ENCODE results near the gene SMARCA4.
A peak's percentile ranks its signal among the peaks of the same experiment; 100 is the strongest.

SMARCA4 gene

DNA sequence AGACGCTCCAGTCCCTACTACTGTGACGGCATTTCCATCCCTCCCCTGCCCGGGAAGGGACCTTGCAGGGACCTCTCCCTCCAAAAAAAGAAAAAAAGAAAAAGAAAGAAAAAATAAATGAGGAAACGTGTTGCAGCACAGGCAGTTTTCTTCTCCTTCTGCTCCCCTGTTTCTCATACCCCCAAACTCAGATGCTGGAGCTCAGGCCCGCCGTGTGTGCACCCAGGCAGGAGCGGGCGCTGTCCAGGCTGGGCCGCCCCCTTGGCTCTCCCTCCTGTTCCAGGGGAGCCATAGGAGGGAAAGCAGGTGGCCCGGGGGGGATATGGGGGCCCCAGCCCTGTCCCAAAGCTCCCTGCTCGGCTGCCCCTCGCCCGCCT lies 38.2 kb upstream of the SMARCA4 start:
- H3K4me3 ChIP-seq (ENCODE audit: low read depth, low read length) = no peak overlapping the region
- no peak for DNase-seq (ENCODE audit: low read depth)
- TF ChIP-seq, protein P1, sequence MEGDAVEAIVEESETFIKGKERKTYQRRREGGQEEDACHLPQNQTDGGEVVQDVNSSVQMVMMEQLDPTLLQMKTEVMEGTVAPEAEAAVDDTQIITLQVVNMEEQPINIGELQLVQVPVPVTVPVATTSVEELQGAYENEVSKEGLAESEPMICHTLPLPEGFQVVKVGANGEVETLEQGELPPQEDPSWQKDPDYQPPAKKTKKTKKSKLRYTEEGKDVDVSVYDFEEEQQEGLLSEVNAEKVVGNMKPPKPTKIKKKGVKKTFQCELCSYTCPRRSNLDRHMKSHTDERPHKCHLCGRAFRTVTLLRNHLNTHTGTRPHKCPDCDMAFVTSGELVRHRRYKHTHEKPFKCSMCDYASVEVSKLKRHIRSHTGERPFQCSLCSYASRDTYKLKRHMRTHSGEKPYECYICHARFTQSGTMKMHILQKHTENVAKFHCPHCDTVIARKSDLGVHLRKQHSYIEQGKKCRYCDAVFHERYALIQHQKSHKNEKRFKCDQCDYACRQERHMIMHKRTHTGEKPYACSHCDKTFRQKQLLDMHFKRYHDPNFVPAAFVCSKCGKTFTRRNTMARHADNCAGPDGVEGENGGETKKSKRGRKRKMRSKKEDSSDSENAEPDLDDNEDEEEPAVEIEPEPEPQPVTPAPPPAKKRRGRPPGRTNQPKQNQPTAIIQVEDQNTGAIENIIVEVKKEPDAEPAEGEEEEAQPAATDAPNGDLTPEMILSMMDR (conservative IDR thresholded peaks at IDR 0.05; ENCODE audit: low read depth, low read length) = no peak

DNA sequence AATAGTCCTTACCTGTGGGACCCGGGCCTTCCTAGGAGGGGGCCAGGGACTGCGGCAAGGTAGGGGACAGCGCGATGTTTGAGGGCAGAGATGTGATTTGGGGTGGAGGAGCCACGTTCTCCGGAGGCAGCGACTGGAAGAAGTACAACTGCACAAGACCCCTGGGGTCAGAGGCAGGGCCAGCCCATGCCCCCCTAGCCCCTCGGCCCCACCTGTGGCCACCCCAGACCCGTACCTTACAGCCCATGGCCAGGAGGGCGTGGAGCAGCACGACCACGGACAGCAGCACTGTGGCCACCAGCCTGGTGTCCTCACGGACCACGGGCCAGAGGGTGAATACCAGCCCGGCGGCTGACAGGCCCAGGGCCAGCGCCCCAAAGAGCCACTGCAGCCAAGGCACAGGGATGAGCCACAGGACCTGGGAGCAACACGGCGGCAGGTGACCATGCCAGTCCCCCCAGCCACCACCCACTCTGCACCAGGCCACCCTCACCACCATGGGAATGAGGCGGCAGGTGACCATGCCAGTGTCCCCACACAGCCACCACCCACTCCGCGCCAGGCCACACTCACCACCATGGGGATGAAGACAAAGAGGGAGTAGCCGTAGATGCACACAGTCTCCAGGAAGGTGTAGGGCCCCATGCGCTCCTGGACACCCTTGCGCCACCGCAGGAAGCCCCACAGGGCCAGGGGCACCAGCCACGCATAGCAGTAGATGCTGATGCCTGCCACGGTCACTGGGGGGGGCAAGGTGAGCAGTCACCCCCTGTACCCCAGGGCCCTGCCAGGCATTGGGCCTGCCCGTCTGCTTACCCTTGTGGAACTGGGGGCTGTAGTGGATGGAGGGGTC lies 37.3 kb upstream of the SMARCA4 start:
- no peak overlapping the region for H3K4me3 ChIP-seq (ENCODE audit: low read depth, low read length)
- no peak for DNase-seq (ENCODE audit: low read depth)
- TF ChIP-seq, protein P1 (conservative IDR thresholded peaks at IDR 0.05; ENCODE audit: low read depth, low read length) = no peak

DNA sequence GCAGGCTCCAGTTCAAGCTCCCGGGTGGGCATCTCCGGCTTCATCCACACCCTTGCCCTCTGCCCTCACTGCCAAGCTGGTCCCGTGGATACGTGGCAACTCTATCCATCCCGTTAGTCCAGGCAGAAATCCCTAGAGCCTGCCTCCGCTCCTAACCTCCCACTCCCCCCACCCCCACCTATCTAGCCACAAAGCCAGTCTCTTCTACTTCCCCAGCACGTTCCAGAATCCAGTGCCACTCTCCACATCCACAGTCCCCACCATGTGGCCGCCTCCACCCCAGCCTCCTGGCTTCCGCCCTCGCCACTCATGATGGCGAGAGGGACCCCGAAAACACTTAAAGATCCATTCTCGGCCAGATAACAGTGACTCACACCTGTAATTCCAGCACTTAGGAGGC lies 36.2 kb upstream of the SMARCA4 start:
- no peak for DNase-seq (ENCODE audit: low read depth)
- H3K4me3 ChIP-seq (ENCODE audit: low read depth, low read length) = no peak overlapping the region
- TF ChIP-seq, protein P1 (conservative IDR thresholded peaks at IDR 0.05; ENCODE audit: low read depth, low read length) = no peak

- peak overlapping the region; percentile 91 for H3K4me3 ChIP-seq (ENCODE audit: low read depth, low read length)
- DNase-seq (ENCODE audit: low read depth) = no peak
- TF ChIP-seq, protein P1 (conservative IDR thresholded peaks at IDR 0.05; ENCODE audit: low read depth, low read length) = no peak
These were observed 32.9 kb upstream of the SMARCA4 start for GRCh38 chr19:10927730-10928562.

DNA sequence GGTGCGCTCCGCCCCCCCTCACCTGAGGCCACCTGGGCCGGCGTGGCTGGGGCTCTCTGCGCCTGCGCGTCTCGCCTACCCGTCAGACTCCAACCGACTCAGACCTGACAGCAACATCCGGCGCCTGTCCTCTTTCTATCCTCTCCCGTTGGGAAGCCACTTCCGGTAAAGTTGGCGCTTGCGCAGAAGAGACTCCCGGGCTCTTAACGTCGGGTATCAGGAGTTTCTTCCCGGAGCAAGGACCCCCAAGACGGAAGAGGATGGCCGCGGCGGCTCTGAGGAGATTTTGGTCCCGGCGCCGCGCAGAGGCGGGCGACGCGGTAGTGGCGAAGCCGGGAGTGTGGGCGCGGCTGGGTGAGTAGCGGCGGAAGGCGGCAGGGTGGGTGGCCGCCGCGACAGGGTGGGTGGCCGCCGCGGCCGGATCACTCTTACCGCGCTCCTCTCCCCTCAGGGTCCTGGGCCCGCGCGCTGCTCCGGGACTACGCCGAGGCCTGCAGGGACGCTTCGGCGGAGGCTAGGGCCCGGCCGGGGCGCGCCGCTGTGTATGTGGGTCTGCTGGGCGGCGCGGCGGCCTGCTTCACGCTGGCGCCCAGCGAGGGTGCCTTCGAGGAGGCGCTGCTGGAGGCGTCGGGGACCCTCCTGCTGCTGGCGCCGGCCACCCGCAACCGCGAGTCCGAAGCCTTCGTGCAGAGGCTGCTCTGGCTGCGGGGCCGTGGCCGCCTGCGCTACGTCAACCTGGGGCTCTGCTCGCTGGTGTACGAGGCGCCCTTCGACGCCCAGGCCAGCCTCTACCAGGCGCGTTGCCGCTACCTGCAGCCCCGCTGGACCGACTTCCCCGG lies 32.0 kb upstream of the SMARCA4 start, which contains the start of the genes TIMM29 and YIPF2:
TSS of gene TIMM29 (plus strand) at position 249 of the 839 bp plus-strand sequence. CDS start at position 261, 12 bp downstream.
TSS of gene YIPF2 (minus strand) at position 77 of the 839 bp plus-strand sequence. CDS start 229 bp downstream, outside the sequence.
- TF ChIP-seq, protein P1 (conservative IDR thresholded peaks at IDR 0.05; ENCODE audit: low read depth, low read length) = no peak
- H3K4me3 ChIP-seq (ENCODE audit: low read depth, low read length) = peak within 1 kb of the TSS; percentile 91
- peak; percentile 99 for DNase-seq (ENCODE audit: low read depth)

GRCh38 chr19:10929402-10929794 lies 31.4 kb upstream of the SMARCA4 start:
- DNase-seq (ENCODE audit: low read depth) = no peak
- TF ChIP-seq, protein P1 (conservative IDR thresholded peaks at IDR 0.05; ENCODE audit: low read depth, low read length) = no peak
- peak overlapping the region; percentile 91 for H3K4me3 ChIP-seq (ENCODE audit: low read depth, low read length)
